Measurements from ENCODE around the gene SNX15.

The SNX15 gene

DNA sequence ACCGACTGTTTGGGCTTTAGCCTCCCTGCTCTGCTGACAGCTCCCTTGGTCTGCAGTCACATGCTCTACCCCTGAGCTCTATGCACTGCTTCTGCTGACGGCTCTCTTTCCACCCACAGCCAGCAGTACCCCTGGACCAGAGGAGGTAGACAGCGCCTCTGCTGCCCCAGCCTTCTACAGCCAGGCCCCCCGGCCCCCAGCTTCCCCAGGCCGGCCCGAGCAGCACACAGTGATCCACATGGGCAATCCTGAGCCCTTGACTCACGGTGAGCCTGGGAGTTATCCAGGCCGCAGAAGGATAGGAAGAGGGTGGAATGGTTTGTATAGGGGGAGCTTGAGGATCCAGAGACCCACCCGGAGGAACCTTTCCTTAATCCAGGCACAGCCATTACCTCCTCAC lies 59.6 kb downstream of the SNX15 start:
- DNase-seq, result no peak

DNA sequence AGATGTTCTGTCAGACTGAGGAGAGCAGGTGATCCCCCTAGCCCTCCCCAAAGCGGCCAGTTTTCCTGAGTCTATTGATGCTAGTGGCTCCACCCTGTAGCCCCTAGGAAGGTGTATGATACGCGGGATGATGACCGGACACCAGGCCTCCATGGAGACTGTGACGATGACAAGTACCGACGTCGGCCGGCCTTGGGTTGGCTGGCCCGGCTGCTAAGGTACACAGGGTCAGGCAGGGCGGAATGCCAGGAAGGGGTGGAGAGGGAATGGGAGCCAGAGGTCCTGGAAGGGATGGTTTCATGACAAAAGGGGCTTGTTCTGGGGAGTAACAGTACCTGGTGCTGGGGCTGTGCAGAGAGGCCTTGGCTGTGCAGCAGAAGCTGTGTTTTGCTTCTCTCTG lies 60.0 kb downstream of the SNX15 start:
- DNase-seq, result no peak

GRCh38 chr11:65087827-65088226 lies 60.6 kb downstream of the SNX15 start:
- no peak for DNase-seq

DNA sequence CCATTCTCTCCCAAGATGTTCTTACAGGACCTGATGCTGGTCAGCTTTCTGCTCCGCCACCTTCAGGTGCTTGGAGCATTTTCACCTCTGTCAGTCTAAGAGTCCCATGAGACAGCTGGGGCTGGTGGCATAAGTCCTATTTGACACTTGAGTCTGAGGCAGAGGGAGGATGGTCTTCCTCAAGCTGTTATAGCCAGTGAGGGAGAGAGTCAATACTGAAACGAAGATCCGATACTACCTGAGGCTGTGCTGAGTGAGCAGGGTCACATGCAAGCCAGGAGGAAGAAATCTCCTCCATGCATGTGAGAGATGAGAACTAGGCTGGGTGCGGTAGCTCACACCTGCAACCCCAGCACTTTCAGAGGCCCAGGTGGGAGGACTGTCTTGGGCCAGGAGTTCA lies 62.4 kb downstream of the SNX15 start:
- DNase-seq, result no peak
